GM18519 (cell line): Measurements from ENCODE around the gene FRS2.
A peak's percentile ranks its signal among the peaks of the same experiment; 100 is the strongest.
"Not testable (repeated sequence)": the region's sequence is repeated elsewhere in the genome, so short reads cannot be mapped to it uniquely, and the experiment has no call there.

Experiments used
- ATAC-seq: cut with Tn5 transposase; IDR thresholded peaks from one replicate; pipeline ENCODE4 v1.9.1; 2021; ENCODE audit warnings: mild to moderate bottlenecking, moderate library complexity; ENCODE audit not compliant: unreplicated experiment, low FRiP score

The FRS2 gene

GRCh38 chr12:69575346-69575745 lies 105.2 kb downstream of the FRS2 start:
- no peak for ATAC-seq

- ATAC-seq: no peak
Measured at GRCh38 chr12:69578283-69578682, 108.1 kb downstream of the FRS2 start.

- no peak for ATAC-seq
Measured at GRCh38 chr12:69579029-69579428, 108.8 kb downstream of the FRS2 start.

GRCh38 chr12:69580074-69580473 lies 109.9 kb downstream of the FRS2 start:
- no peak for ATAC-seq

- ATAC-seq: no peak
Measured at GRCh38 chr12:69583203-69583602, 113.0 kb downstream of the FRS2 start.

- ATAC-seq: peak; percentile 93
Measured at GRCh38 chr12:69585189-69586062, 115.2 kb downstream of the FRS2 start, which contains the start of gene CCT2. TSS of gene CCT2 (plus strand) at chr12:69585459. CDS start at chr12:69585522, 63 bp downstream.

GRCh38 chr12:69588527-69588926 lies 118.3 kb downstream of the FRS2 start:
- no peak for ATAC-seq

GRCh38 chr12:69589082-69589481 lies 118.9 kb downstream of the FRS2 start:
- no peak for ATAC-seq

GRCh38 chr12:69595689-69596088 lies 125.5 kb downstream of the FRS2 start:
- no peak for ATAC-seq

- ATAC-seq: no peak
Measured at GRCh38 chr12:69598174-69598753, 128.1 kb downstream of the FRS2 start.

GRCh38 chr12:69600804-69601203 lies 130.6 kb downstream of the FRS2 start:
- ATAC-seq: no peak

GRCh38 chr12:69601962-69602685 lies 131.9 kb downstream of the FRS2 start:
- no peak for ATAC-seq

GRCh38 chr12:69602954-69603353 lies 132.8 kb downstream of the FRS2 start:
- ATAC-seq: no peak

GRCh38 chr12:69603556-69603955 lies 133.4 kb downstream of the FRS2 start:
- ATAC-seq: not testable (repeated sequence)

GRCh38 chr12:69604275-69604674 lies 134.1 kb downstream of the FRS2 start:
- ATAC-seq: not testable (repeated sequence)

- no peak for ATAC-seq
Measured at GRCh38 chr12:69608114-69608513, 137.9 kb downstream of the FRS2 start.

- no peak for ATAC-seq
Measured at GRCh38 chr12:69610126-69610525, 139.9 kb downstream of the FRS2 start.

GRCh38 chr12:69610729-69611128 lies 140.5 kb downstream of the FRS2 start, which contains the start of gene LRRC10:
TSS of gene LRRC10 (minus strand) at chr12:69610907. CDS start at chr12:69610838, 69 bp downstream.
- ATAC-seq: no peak

- ATAC-seq: no peak
Measured at GRCh38 chr12:69613351-69613750, 143.2 kb downstream of the FRS2 start.

GRCh38 chr12:69616025-69616424 lies 145.8 kb downstream of the FRS2 start:
- no peak for ATAC-seq

GRCh38 chr12:69619050-69619449 lies 148.9 kb downstream of the FRS2 start:
- no peak for ATAC-seq
